HCT116 (cell line): ENCODE data around the gene KANK4. TPM values are rescaled to one million over a fixed set of nuclear protein-coding genes. Genes with fewer than 3 reads are reported as not detected.

Experiments used
- ATAC-seq: fragments of 200-7000 bp; cut with Tn5 transposase; 2 replicates; pipeline ENCODE4 v1.9.1; 2020; ENCODE audit warnings: mild to moderate bottlenecking, moderate library complexity
- BruUV-seq: library from RNA; stranded (reverse); fragments of 400-500 nt; replicated peaks from 2 replicates; lab custom pipeline; 2021; lab: Mats Ljungman, UMichigan
- CTCF ChIA-PET: fragments of 300-600 bp; sonication (Branson Sonifier 250); formaldehyde crosslinking; loops from one replicate; lab custom pipeline; 2021; ENCODE audit warnings: antibody characterized with exemption; lab: Charles Lee
- POLR2A ChIA-PET: fragments of 300-600, 350-600 bp; sonication (Branson Sonifier 250); formaldehyde crosslinking; loops from one replicate; lab custom pipeline; 2021; ENCODE audit warnings: antibody characterized with exemption; lab: Charles Lee
- RAD21 ChIA-PET, 2 experiments: fragments of 300-600 bp; sonication (Branson Sonifier 250); formaldehyde crosslinking; loops; one replicate each; lab custom pipeline; 2023; ENCODE audit warnings: low total read pairs in 2 of 2; ENCODE audit not compliant: uncharacterized antibody in 2 of 2, unreplicated experiment in 2 of 2, low non-redundant PET in 1 of 2; lab: Charles Lee
- DNase-seq: peaks from one replicate; pipeline ENCODE4 v3.0.0-alpha.2; 2010; ENCODE audit warnings: low read depth, low spot score
- H2AFZ ChIP-seq: fragments of 200-600 bp; shearing (Covaris generic), sonication (generic); 2 replicates; pipeline ENCODE4 v1.6.1; 2017; ENCODE audit warnings: low read depth, mixed run types, mixed read lengths, antibody characterized with exemption, low read length; ENCODE audit not compliant: poor library complexity, severe bottlenecking
- H3K27ac ChIP-seq: 2 replicates; pipeline ENCODE4 v1.5.1; 2012; ENCODE audit warnings: low read depth, low read length
- H3K27me3 ChIP-seq: fragments of 200-600 bp; sonication (generic); 2 replicates; pipeline ENCODE4 v1.6.1; 2016; ENCODE audit warnings: mixed run types, low read length, mixed read lengths; ENCODE audit not compliant: insufficient read depth
- H3K36me3 ChIP-seq, 2 experiments: fragments of 200-500 bp in 1 of 2; fragments of 200-600 bp in 1 of 2; sonication (Bioruptor generic) in 1 of 2; sonication (generic) in 1 of 2; 2 replicates each; pipeline versions ENCODE4 v1.5.1 to v1.6.1; 2014 to 2016; ENCODE audit warnings: low read length in 2 of 2, inconsistent platforms in 1 of 2, mixed read lengths in 1 of 2, mixed run types in 1 of 2; ENCODE audit not compliant: insufficient read depth in 2 of 2, control insufficient read depth in 1 of 2
- H3K4me1 ChIP-seq, 2 experiments: fragments of 200-600 bp in 1 of 2; sonication (generic) in 1 of 2; 2 replicates each; pipeline versions ENCODE4 v1.5.1 to v1.6.1; 2012 to 2017; ENCODE audit warnings: low read length in 2 of 2, inconsistent platforms in 1 of 2, mild to moderate bottlenecking in 1 of 2, mixed read lengths in 1 of 2, mixed run types in 1 of 2, moderate library complexity in 1 of 2; ENCODE audit not compliant: insufficient read depth in 2 of 2, control insufficient read depth in 1 of 2
- H3K4me2 ChIP-seq: fragments of 200-600 bp; sonication (generic); 2 replicates; pipeline ENCODE4 v1.6.1; 2017; ENCODE audit warnings: mixed run types, low read length, mixed read lengths
- H3K4me3 ChIP-seq, 2 experiments: fragments of 200-600 bp in 1 of 2; sonication (generic) in 1 of 2; replicated peaks in 1 of 2; 2 replicates each; pipeline ENCODE4 v1.5.1; 2011 to 2016; ENCODE audit warnings: low read length in 2 of 2, control low read depth in 1 of 2, low read depth in 1 of 2, mild to moderate bottlenecking in 1 of 2, mixed read lengths in 1 of 2, mixed run types in 1 of 2
- H3K79me2 ChIP-seq: fragments of 200-600 bp; sonication (generic); 2 replicates; pipeline ENCODE4 v1.6.1; 2017; ENCODE audit warnings: mild to moderate bottlenecking, mixed run types, low read length, moderate library complexity, mixed read lengths; ENCODE audit not compliant: insufficient read depth
- H3K9ac ChIP-seq: fragments of 200-600 bp; sonication (generic); 2 replicates; pipeline ENCODE4 v1.6.1; 2016; ENCODE audit warnings: low read length, mixed read lengths
- H3K9me2 ChIP-seq: fragments of 200-600 bp; sonication (generic), shearing (Covaris generic); 2 replicates; pipeline ENCODE4 v1.6.1; 2017; ENCODE audit warnings: mixed run types, mild to moderate bottlenecking, moderate library complexity; ENCODE audit not compliant: insufficient read depth
- H3K9me3 ChIP-seq, 2 experiments: fragments of 200-500 bp in 1 of 2; fragments of 200-600 bp in 1 of 2; sonication (Bioruptor generic) in 1 of 2; sonication (generic) in 1 of 2; 2 replicates each; pipeline ENCODE4 v1.6.1; 2014 to 2017; ENCODE audit warnings: low read length in 2 of 2, mixed read lengths in 2 of 2, inconsistent platforms in 1 of 2, low read depth in 1 of 2, mild to moderate bottlenecking in 1 of 2, mixed run types in 1 of 2, moderate library complexity in 1 of 2; ENCODE audit not compliant: control insufficient read depth in 1 of 2, insufficient read depth in 1 of 2
- H4K20me1 ChIP-seq: fragments of 200-600 bp; sonication (generic), shearing (Covaris generic); 2 replicates; pipeline ENCODE4 v1.6.1; 2017; ENCODE audit warnings: mixed run types, mild to moderate bottlenecking, moderate library complexity; ENCODE audit not compliant: insufficient read depth
- CBX3 ChIP-seq: IDR thresholded peaks from 2 replicates; pipeline ENCODE4 v1.6.1; 2012; ENCODE audit warnings: low read depth
- CEBPB ChIP-seq: IDR thresholded peaks from 2 replicates; pipeline ENCODE4 v1.6.1; 2012; ENCODE audit warnings: low read depth
- CTCF ChIP-seq, 3 experiments: fragments of 200-600 bp in 1 of 3; sonication (generic) in 1 of 3; IDR thresholded peaks in 2 of 3; conservative IDR thresholded peaks in 1 of 3; 2 replicates each; pipeline ENCODE4 v1.5.1; 2012 to 2017; ENCODE audit warnings: low read depth in 2 of 3, low read length in 2 of 3, antibody characterized with exemption in 1 of 3, borderline replicate concordance in 1 of 3, control low read depth in 1 of 3, mild to moderate bottlenecking in 1 of 3, mixed read lengths in 1 of 3, mixed run types in 1 of 3, moderate library complexity in 1 of 3; ENCODE audit not compliant: insufficient read depth in 1 of 3
- EGR1 ChIP-seq: IDR thresholded peaks from 2 replicates; pipeline ENCODE4 v1.6.1; 2012; ENCODE audit warnings: low read depth
- EZH2 ChIP-seq: fragments of 200-600 bp; sonication (generic); IDR thresholded peaks from 2 replicates; pipeline ENCODE4 v1.6.1; 2017; ENCODE audit warnings: antibody characterized with exemption, mixed run types
- EZH2phosphoT487 ChIP-seq: fragments of 200-600 bp; IDR thresholded peaks from 2 replicates; pipeline ENCODE4 v1.6.1; 2018; ENCODE audit warnings: antibody characterized with exemption, borderline replicate concordance
- FOSL1 ChIP-seq: IDR thresholded peaks from 2 replicates; pipeline ENCODE4 v1.6.1; 2012; ENCODE audit warnings: low read depth
- JUND ChIP-seq: IDR thresholded peaks from 2 replicates; pipeline ENCODE4 v1.6.1; 2012
- MAX ChIP-seq: IDR thresholded peaks from 2 replicates; pipeline ENCODE4 v1.6.1; 2012
- POLR2A ChIP-seq: IDR thresholded peaks from 2 replicates; pipeline ENCODE4 v1.7.0; 2011; ENCODE audit warnings: borderline replicate concordance; ENCODE audit not compliant: insufficient read depth, insufficient read length; ENCODE audit errors: extremely low read depth
- RAD21 ChIP-seq: IDR thresholded peaks from 2 replicates; pipeline ENCODE4 v1.6.1; 2012; ENCODE audit warnings: low read depth, mild to moderate bottlenecking
- SIN3A ChIP-seq: IDR thresholded peaks from 2 replicates; pipeline ENCODE4 v1.6.1; 2012; ENCODE audit warnings: low read depth
- SRF ChIP-seq: IDR thresholded peaks from 2 replicates; pipeline ENCODE4 v1.6.1; 2012; ENCODE audit warnings: low read depth
- TCF7L2 ChIP-seq: IDR thresholded peaks from 2 replicates; pipeline ENCODE4 v1.7.0; 2011; ENCODE audit warnings: borderline replicate concordance, inconsistent platforms; ENCODE audit not compliant: insufficient read depth, insufficient read length; ENCODE audit errors: extremely low read depth
- YY1 ChIP-seq: IDR thresholded peaks from 2 replicates; pipeline ENCODE4 v1.6.1; 2011; ENCODE audit warnings: low read length, low read depth, moderate library complexity, mild to moderate bottlenecking; ENCODE audit not compliant: insufficient replicate concordance; ENCODE audit errors: extremely low read depth
- ZBTB33 ChIP-seq: IDR thresholded peaks from 2 replicates; pipeline ENCODE4 v1.6.1; 2011; ENCODE audit warnings: mild to moderate bottlenecking, low read length, moderate library complexity; ENCODE audit not compliant: insufficient replicate concordance; ENCODE audit errors: extremely low read depth
- ZFX ChIP-seq: fragments of 450-650 bp; IDR thresholded peaks from 2 replicates; pipeline ENCODE4 v1.6.1; 2017
- ZNF274 ChIP-seq: fragments of 200-500 bp; sonication (Bioruptor generic); IDR thresholded peaks from 2 replicates; pipeline ENCODE4 v1.6.1; 2014; ENCODE audit warnings: mild to moderate bottlenecking, low read depth, low read length, inconsistent platforms
- intact Hi-C: fragments of 100-400 bp; cut with micrococcal nuclease; formaldehyde crosslinking; loops from 2 replicates; pipeline ENCODE4 v1.10.0; 2022
- total RNA-seq: library from RNA; stranded (reverse); gene quantifications from one replicate; pipeline ENCODE4 v1.2.1, GENCODE V29; 2021; ENCODE audit not compliant: unreplicated experiment

KANK4 gene
- total RNA-seq, 1 experiment from 2014 or later: not detected

GRCh38 chr1:62357916-62358315, 38.7 kb upstream of the KANK4 start:
- RAD21 ChIA-PET: no interaction called here

More at GRCh38 chr1:62357916-62358315, 38.7 kb upstream of the KANK4 start:
- H3K27me3 ChIP-seq: no peaks in the 10 kb centered on the region
- H3K9me3 ChIP-seq: no peaks in the 10 kb centered on the region
- H3K36me3 ChIP-seq: no peaks in the 10 kb centered on the region
- no peak overlapping the region for H3K9ac ChIP-seq
- H3K79me2 ChIP-seq: no peaks in the 10 kb centered on the region
- H3K9me2 ChIP-seq: no peaks in the 10 kb centered on the region
- H3K27ac ChIP-seq: no peak overlapping the region
- ChIA-PET CTCF (no interaction called here), POLR2A (interaction anchor here (0.7 kb wide), 1 partner anchor 717 kb away, joined by 3 read pairs; no protein-coding TSS in a partner anchor)
- no peak overlapping the region for H3K4me3 ChIP-seq
- H3K4me1 ChIP-seq: peaks cover 0 to 6% of the 10 kb centered on the region in 2 experiments; a peak in 1 of 4 replicates
- TF ChIP-seq SRF: no peak
- TF ChIP-seq ZBTB33: no peak
- no peak for TF ChIP-seq EGR1
- TF ChIP-seq MAX: no peak
- TF ChIP-seq RAD21: no peak
- no peak for TF ChIP-seq POLR2A
- TF ChIP-seq EZH2: no peak
- no peak for TF ChIP-seq TCF7L2
- no peak for TF ChIP-seq CTCF (IDR thresholded peaks at IDR 0.05 in 2 of 3, conservative IDR thresholded peaks at IDR 0.05 in 1 of 3; ENCODE audit: borderline replicate concordance in 1 of 3, insufficient read depth in 1 of 3, low read depth in 2 of 3, low read length in 2 of 3)
- no peak for TF ChIP-seq YY1
- no peak for TF ChIP-seq ZNF274
- TF ChIP-seq ZFX: no peak
- TF ChIP-seq CEBPB: no peak
- TF ChIP-seq FOSL1: no peak
- TF ChIP-seq JUND: no peak
- TF ChIP-seq EZH2phosphoT487: no peak
- no peak for TF ChIP-seq SIN3A
- TF ChIP-seq CBX3: no peak
- no peak overlapping the region for H2AFZ ChIP-seq
- intact Hi-C loops: no loop called here
- H4K20me1 ChIP-seq: no peaks in the 10 kb centered on the region
- BruUV-seq: no TSS peak
- DNase-seq (no peak), ATAC-seq (no peak)
- H3K4me2 ChIP-seq: no peak overlapping the region
